H9 (cell line): ENCODE results near the gene OR51B6. TPM values are rescaled to one million over a fixed set of nuclear protein-coding genes. Genes with fewer than 3 reads are reported as not detected.
"Not testable (repeated sequence)": the region's sequence is repeated elsewhere in the genome, so short reads cannot be mapped to it uniquely, and the experiment has no call there.

Experiments used
- DNase-seq: peaks from one replicate; pipeline ENCODE4 v3.0.0-alpha.2; 2017
- H2AFZ ChIP-seq: one replicate; pipeline ENCODE4 v1.6.1; 2013; ENCODE audit warnings: mild to moderate bottlenecking, low read length, control low read depth, moderate library complexity
- H2AK5ac ChIP-seq: 2 replicates; pipeline ENCODE4 v1.6.1; 2013; ENCODE audit warnings: low read length, control low read depth, mixed read lengths; ENCODE audit not compliant: insufficient read length
- H2BK120ac ChIP-seq: one replicate; pipeline ENCODE4 v1.6.1; 2013; ENCODE audit warnings: low read depth, mild to moderate bottlenecking, low read length, control low read depth, inconsistent platforms; ENCODE audit not compliant: poor library complexity, severe bottlenecking
- H2BK12ac ChIP-seq: 2 replicates; pipeline ENCODE4 v1.6.1; 2013; ENCODE audit warnings: low read length, control low read depth, mixed read lengths, low read depth; ENCODE audit not compliant: insufficient read length
- H2BK15ac ChIP-seq: 2 replicates; pipeline ENCODE4 v1.6.1; 2013; ENCODE audit warnings: low read depth, low read length, control low read depth
- H2BK20ac ChIP-seq: one replicate; pipeline ENCODE4 v1.6.1; 2013; ENCODE audit warnings: low read depth, mild to moderate bottlenecking, low read length, control low read depth, inconsistent platforms; ENCODE audit not compliant: poor library complexity, severe bottlenecking
- H2BK5ac ChIP-seq: 2 replicates; pipeline ENCODE4 v1.6.1; 2013; ENCODE audit warnings: low read length, control low read depth, mixed read lengths; ENCODE audit not compliant: insufficient read length
- H3K14ac ChIP-seq: 2 replicates; pipeline ENCODE4 v1.6.1; 2013; ENCODE audit warnings: low read length, control low read depth; ENCODE audit not compliant: insufficient read depth
- H3K18ac ChIP-seq: 2 replicates; pipeline ENCODE4 v1.6.1; 2013; ENCODE audit warnings: low read depth, mild to moderate bottlenecking, mixed read lengths, low read length, control low read depth; ENCODE audit not compliant: insufficient read length
- H3K23ac ChIP-seq: 2 replicates; pipeline ENCODE4 v1.6.1; 2013; ENCODE audit warnings: low read length, control low read depth, mixed read lengths, low read depth; ENCODE audit not compliant: insufficient read length
- H3K23me2 ChIP-seq: 2 replicates; pipeline ENCODE4 v1.6.1; 2013; ENCODE audit warnings: low read depth, mild to moderate bottlenecking, mixed read lengths, low read length, control low read depth; ENCODE audit not compliant: insufficient read length, poor library complexity, severe bottlenecking
- H3K27ac ChIP-seq: 2 replicates; pipeline ENCODE4 v1.5.1; 2013; ENCODE audit warnings: low read length, control low read depth, mixed read lengths, low read depth; ENCODE audit not compliant: insufficient read length
- H3K27me3 ChIP-seq: 2 replicates; pipeline ENCODE4 v1.6.1; 2013; ENCODE audit warnings: low read length, control low read depth, inconsistent platforms; ENCODE audit not compliant: insufficient read depth
- H3K4ac ChIP-seq: 2 replicates; pipeline ENCODE4 v1.6.1; 2013; ENCODE audit warnings: low read depth, mild to moderate bottlenecking, control low read depth, inconsistent platforms, low read length, moderate library complexity
- H3K4me1 ChIP-seq: 2 replicates; pipeline ENCODE4 v1.6.1; 2013; ENCODE audit warnings: low read length, control low read depth, inconsistent platforms; ENCODE audit not compliant: insufficient read depth
- H3K4me2 ChIP-seq: 2 replicates; pipeline ENCODE4 v1.6.1; 2013; ENCODE audit warnings: low read length, control low read depth, mixed read lengths; ENCODE audit not compliant: insufficient read length, insufficient read depth
- H3K56ac ChIP-seq: 2 replicates; pipeline ENCODE4 v1.6.1; 2013; ENCODE audit warnings: low read depth, mild to moderate bottlenecking, mixed read lengths, low read length, control low read depth; ENCODE audit not compliant: insufficient read length
- H3K79me1 ChIP-seq: 2 replicates; pipeline ENCODE4 v1.6.1; 2013; ENCODE audit warnings: low read depth, mild to moderate bottlenecking, moderate library complexity, low read length, control low read depth, inconsistent platforms; ENCODE audit not compliant: insufficient read depth, poor library complexity, severe bottlenecking
- H3K79me2 ChIP-seq: 2 replicates; pipeline ENCODE4 v1.6.1; 2013; ENCODE audit warnings: low read length, control low read depth, inconsistent platforms; ENCODE audit not compliant: insufficient read depth
- H3K9ac ChIP-seq: 2 replicates; pipeline ENCODE4 v1.6.1; 2013; ENCODE audit warnings: low read length, control low read depth, mixed read lengths; ENCODE audit not compliant: insufficient read length; ENCODE audit errors: extremely low read depth
- H3K9me3 ChIP-seq: one replicate; pipeline ENCODE4 v1.6.1; 2013; ENCODE audit warnings: low read depth, low read length, inconsistent platforms; ENCODE audit not compliant: control insufficient read depth
- H3T11ph ChIP-seq: one replicate; pipeline ENCODE4 v1.6.1; 2013; ENCODE audit warnings: mild to moderate bottlenecking, low read length, control low read depth, inconsistent platforms
- H4K20me1 ChIP-seq: one replicate; pipeline ENCODE4 v1.6.1; 2013; ENCODE audit not compliant: control insufficient read depth, insufficient read length, insufficient read depth
- H4K5ac ChIP-seq: 2 replicates; pipeline ENCODE4 v1.6.1; 2013; ENCODE audit warnings: low read depth, mild to moderate bottlenecking, mixed read lengths, low read length, control low read depth; ENCODE audit not compliant: insufficient read length
- H4K8ac ChIP-seq: replicated peaks from 2 replicates; pipeline ENCODE4 v1.6.1; 2013; ENCODE audit warnings: low read length, control low read depth, mixed read lengths, low read depth; ENCODE audit not compliant: insufficient read length
- H4K91ac ChIP-seq: 2 replicates; pipeline ENCODE4 v1.6.1; 2013; ENCODE audit warnings: low read depth, mild to moderate bottlenecking, moderate library complexity, mixed read lengths, low read length, control low read depth; ENCODE audit not compliant: insufficient read length
- H3K27ac Mint-ChIP-seq, 3 experiments: 2 replicates in 2 of 3; 3 replicates in 1 of 3; pipeline ENCODE4 v1.8.0; 2020 to 2021; ENCODE audit warnings: mixed read lengths in 3 of 3, mild to moderate bottlenecking in 1 of 3, moderate library complexity in 1 of 3
- H3K27me3 Mint-ChIP-seq: 2 replicates; pipeline ENCODE4 v1.8.0; 2021; ENCODE audit warnings: low read depth, mild to moderate bottlenecking, moderate library complexity, mixed read lengths
- H3K36me3 Mint-ChIP-seq, 3 experiments: 2 replicates in 2 of 3; 3 replicates in 1 of 3; pipeline ENCODE4 v1.8.0; 2020 to 2021; ENCODE audit warnings: low read depth in 3 of 3, mixed read lengths in 3 of 3; ENCODE audit not compliant: insufficient read depth in 1 of 3
- H3K4me1 Mint-ChIP-seq, 2 experiments: 2 replicates each; pipeline ENCODE4 v1.8.0; 2020; ENCODE audit warnings: mixed read lengths in 2 of 2
- H3K4me3 Mint-ChIP-seq, 2 experiments: 2 replicates in 1 of 2; 3 replicates in 1 of 2; pipeline ENCODE4 v1.8.0; 2020 to 2021; ENCODE audit warnings: mild to moderate bottlenecking in 2 of 2, mixed read lengths in 2 of 2, moderate library complexity in 1 of 2
- H3K9me3 Mint-ChIP-seq, 2 experiments: 2 replicates in 1 of 2; 3 replicates in 1 of 2; pipeline ENCODE4 v1.8.0; 2020; ENCODE audit warnings: mild to moderate bottlenecking in 2 of 2, mixed read lengths in 2 of 2, moderate library complexity in 1 of 2
- WGBS: extraction: QIAGEN DNeasy Blood & Tissue Kit; methylation state at CpG from one replicate; pipeline ENCODE4 v1.1.7; 2013; ENCODE audit warnings: missing lambda C conversion rate, low lambda C conversion rate, mixed read lengths; ENCODE audit not compliant: insufficient read length; ENCODE audit errors: extremely low coverage; 5-methylcytosine and 5-hydroxymethylcytosine counted together
- total RNA-seq: library from RNA; stranded (reverse); gene quantifications from 2 replicates; pipeline ENCODE4 v1.2.1, GENCODE V29; 2021
- TF ChIP-seq, protein P1 (sequence below): fragments of 200-600 bp; sonication (generic); conservative IDR thresholded peaks from 3 replicates; pipeline ENCODE4 v1.8.0; 2021; ENCODE audit warnings: antibody characterized with exemption, mild to moderate bottlenecking

OR51B6 gene
- total RNA-seq, 1 experiment from 2014 or later = not detected

DNA sequence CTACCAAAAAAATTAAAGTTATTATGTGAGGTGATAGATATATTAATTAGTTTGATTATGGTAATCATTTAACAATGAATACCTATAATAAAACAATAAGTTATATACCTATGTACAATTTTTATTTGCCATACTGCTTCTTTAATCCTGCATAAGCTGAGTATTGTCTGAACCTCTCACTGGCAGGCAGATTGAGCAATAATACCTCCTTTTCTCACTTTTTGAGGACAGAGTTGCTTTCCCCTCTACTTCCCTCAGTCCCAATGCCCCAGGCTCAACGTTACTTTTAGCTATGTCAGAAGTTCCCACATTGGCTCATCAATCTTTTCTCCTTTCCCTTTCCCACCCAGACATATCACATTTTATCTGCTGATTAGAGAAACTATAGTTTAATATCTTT, 1.8 kb upstream of the OR51B6 start:
- Histone ChIP-seq H2AK5ac (no peak overlapping the region), H3K14ac (no peak overlapping the region), H3K23me2 (no peaks in the 10 kb centered on the region), H2BK12ac (no peak overlapping the region), H2BK5ac (no peak overlapping the region), H2BK15ac (no peak overlapping the region), H4K5ac (no peak overlapping the region), H3K4me2 (no peak overlapping the region), H2BK20ac (no peak overlapping the region), H2BK120ac (no peak overlapping the region), H3K4me1 (peaks cover 7% of the 10 kb centered on the region; the same call in 1 of the 2 replicates), H3K18ac (no peak overlapping the region), H3K4ac (no peak overlapping the region), H4K20me1 (no peaks in the 10 kb centered on the region), H3T11ph (no peak overlapping the region), H2AFZ (no peak overlapping the region), H3K27me3 (no peaks in the 10 kb centered on the region), H4K91ac (no peak overlapping the region), H4K8ac (no peak overlapping the region), H3K79me1 (no peaks in the 10 kb centered on the region), H3K23ac (no peak overlapping the region), H3K79me2 (no peaks in the 10 kb centered on the region), H3K56ac (no peak overlapping the region), H3K9ac (no peak overlapping the region), H3K27ac (no peak overlapping the region), H3K9me3 (no peaks in the 10 kb centered on the region)
- DNase-seq = no peak
- H3K4me3 Mint-ChIP-seq = no peak overlapping the region; a peak in 1 of 5 replicates
- TF ChIP-seq, protein P1, sequence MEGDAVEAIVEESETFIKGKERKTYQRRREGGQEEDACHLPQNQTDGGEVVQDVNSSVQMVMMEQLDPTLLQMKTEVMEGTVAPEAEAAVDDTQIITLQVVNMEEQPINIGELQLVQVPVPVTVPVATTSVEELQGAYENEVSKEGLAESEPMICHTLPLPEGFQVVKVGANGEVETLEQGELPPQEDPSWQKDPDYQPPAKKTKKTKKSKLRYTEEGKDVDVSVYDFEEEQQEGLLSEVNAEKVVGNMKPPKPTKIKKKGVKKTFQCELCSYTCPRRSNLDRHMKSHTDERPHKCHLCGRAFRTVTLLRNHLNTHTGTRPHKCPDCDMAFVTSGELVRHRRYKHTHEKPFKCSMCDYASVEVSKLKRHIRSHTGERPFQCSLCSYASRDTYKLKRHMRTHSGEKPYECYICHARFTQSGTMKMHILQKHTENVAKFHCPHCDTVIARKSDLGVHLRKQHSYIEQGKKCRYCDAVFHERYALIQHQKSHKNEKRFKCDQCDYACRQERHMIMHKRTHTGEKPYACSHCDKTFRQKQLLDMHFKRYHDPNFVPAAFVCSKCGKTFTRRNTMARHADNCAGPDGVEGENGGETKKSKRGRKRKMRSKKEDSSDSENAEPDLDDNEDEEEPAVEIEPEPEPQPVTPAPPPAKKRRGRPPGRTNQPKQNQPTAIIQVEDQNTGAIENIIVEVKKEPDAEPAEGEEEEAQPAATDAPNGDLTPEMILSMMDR = no peak
- no peaks in the 10 kb centered on the region for H3K36me3 Mint-ChIP-seq
- no CpG with 5 or more reads among the region's 1 CpG for WGBS
- H3K27ac Mint-ChIP-seq = no peak overlapping the region
- peaks cover 14 to 15% of the 10 kb centered on the region in 2 experiments for H3K4me1 Mint-ChIP-seq
- no peaks in the 10 kb centered on the region for H3K9me3 Mint-ChIP-seq
- no peaks in the 10 kb centered on the region for H3K27me3 Mint-ChIP-seq

DNA sequence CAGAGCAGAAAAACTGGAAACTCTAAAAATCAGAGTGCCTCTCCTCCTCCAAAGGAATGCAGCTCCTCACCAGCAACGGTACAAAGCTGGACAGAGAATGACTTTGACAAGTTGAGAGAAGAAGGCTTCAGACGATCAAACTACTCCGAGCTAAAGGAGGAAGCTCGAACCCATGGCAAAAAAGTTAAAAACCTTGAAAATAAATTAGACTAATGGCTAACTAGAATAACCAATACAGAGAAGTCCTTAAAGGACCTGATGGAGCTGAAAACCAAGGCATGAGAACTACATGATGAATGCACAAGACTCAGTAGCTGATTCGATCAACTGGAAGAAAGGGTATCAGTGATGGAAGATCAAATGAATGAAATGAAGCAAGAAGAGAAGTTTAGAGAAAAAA, 4.7 kb downstream of the OR51B6 start:
- not testable (repeated sequence) for DNase-seq, H3K27ac Mint-ChIP-seq, H3K23ac ChIP-seq, H3K18ac ChIP-seq, H3K14ac ChIP-seq, H3K79me1 ChIP-seq, H3K23me2 ChIP-seq, H2BK20ac ChIP-seq, H4K91ac ChIP-seq, H3K4me3 Mint-ChIP-seq, H4K5ac ChIP-seq, H2AK5ac ChIP-seq, H3K56ac ChIP-seq, H3K4me2 ChIP-seq, H2BK12ac ChIP-seq, H3K9ac ChIP-seq, H3K4ac ChIP-seq, H4K20me1 ChIP-seq, H3K27me3 Mint-ChIP-seq, H2AFZ ChIP-seq, H2BK5ac ChIP-seq, H3K9me3 ChIP-seq, H3K4me1 ChIP-seq, H3K4me1 Mint-ChIP-seq, H3K79me2 ChIP-seq, H2BK15ac ChIP-seq, H4K8ac ChIP-seq, H3K9me3 Mint-ChIP-seq, H3K36me3 Mint-ChIP-seq, H2BK120ac ChIP-seq, H3K27me3 ChIP-seq, H3K27ac ChIP-seq, H3T11ph ChIP-seq
- WGBS = no CpG with 5 or more reads among the region's 5 CpGs
